HepG2 (cell line): ENCODE measurements around the gene BTBD17. TPM values are rescaled to one million over a fixed set of nuclear protein-coding genes. Genes with fewer than 3 reads are reported as not detected.

Experiments
- ATF4 ChIP-seq, 2 experiments: fragments of 450-650 bp in 1 of 2; sonication (generic) in 1 of 2; formaldehyde crosslinking; IDR thresholded peaks; 2 replicates each; pipeline versions ENCODE4 v1.5.0 to v1.8.0; 2020 to 2022; ENCODE audit warnings: mild to moderate bottlenecking in 1 of 2, missing genetic modification reagents in 1 of 2
- CEBPZ ChIP-seq: IDR thresholded peaks from 2 replicates; pipeline ENCODE4 v1.6.1; 2012; ENCODE audit warnings: low read length, improper control_type of control experiment
- CENPT ChIP-seq: sonication (generic); formaldehyde crosslinking; IDR thresholded peaks from 2 replicates; pipeline ENCODE4 v1.8.0; 2022; ENCODE audit warnings: low read depth, mild to moderate bottlenecking, moderate library complexity, missing genetic modification reagents
- CTCF ChIP-seq: sonication (generic); formaldehyde crosslinking; IDR thresholded peaks from 2 replicates; pipeline ENCODE4 v1.5.0; 2020; ENCODE audit warnings: mild to moderate bottlenecking, missing genetic modification reagents, moderate library complexity
- GPBP1L1 ChIP-seq: sonication (generic); formaldehyde crosslinking; IDR thresholded peaks from 2 replicates; pipeline ENCODE4 v1.5.0; 2020; ENCODE audit warnings: mild to moderate bottlenecking, missing genetic modification reagents
- HDAC1 ChIP-seq: sonication (generic); formaldehyde crosslinking; IDR thresholded peaks from 2 replicates; pipeline ENCODE4 v1.5.1; 2020; ENCODE audit warnings: mild to moderate bottlenecking, missing genetic modification reagents
- IKZF1 ChIP-seq: fragments of 450-650 bp; IDR thresholded peaks from 2 replicates; pipeline ENCODE4 v1.7.1; 2016
- IRX3 ChIP-seq: sonication (generic); formaldehyde crosslinking; IDR thresholded peaks from 2 replicates; pipeline ENCODE4 v1.8.1; 2023; ENCODE audit warnings: mild to moderate bottlenecking, low read depth, missing genetic modification reagents, borderline replicate concordance
- MTA1 ChIP-seq: sonication (generic); formaldehyde crosslinking; IDR thresholded peaks from 2 replicates; pipeline ENCODE4 v1.4.0; 2020; ENCODE audit warnings: missing genetic modification reagents, mild to moderate bottlenecking, borderline replicate concordance
- SP2 ChIP-seq: sonication (generic); formaldehyde crosslinking; IDR thresholded peaks from 2 replicates; pipeline ENCODE4 v1.5.1; 2020; ENCODE audit warnings: mild to moderate bottlenecking, missing genetic modification reagents
- STAT5B ChIP-seq: sonication (generic); formaldehyde crosslinking; IDR thresholded peaks from 2 replicates; pipeline ENCODE4 v1.4.0; 2020; ENCODE audit warnings: missing genetic modification reagents
- TBX2 ChIP-seq: sonication (generic); formaldehyde crosslinking; IDR thresholded peaks from 2 replicates; pipeline ENCODE4 v1.5.0; 2020; ENCODE audit warnings: missing genetic modification reagents, mild to moderate bottlenecking, borderline replicate concordance
- TRIM24 ChIP-seq: sonication (generic); formaldehyde crosslinking; IDR thresholded peaks from 2 replicates; pipeline ENCODE4 v1.8.0; 2022; ENCODE audit warnings: mild to moderate bottlenecking, missing genetic modification reagents
- ZBTB21 ChIP-seq: sonication (generic); formaldehyde crosslinking; IDR thresholded peaks from 2 replicates; pipeline ENCODE4 v1.4.0; 2020; ENCODE audit warnings: missing genetic modification reagents
- ZFP36L2 ChIP-seq: sonication (generic); formaldehyde crosslinking; IDR thresholded peaks from 2 replicates; pipeline ENCODE4 v1.4.0; 2020; ENCODE audit warnings: missing genetic modification reagents
- ZNF253 ChIP-seq: sonication (generic); formaldehyde crosslinking; IDR thresholded peaks from 2 replicates; pipeline ENCODE4 v1.8.0; 2022; ENCODE audit warnings: mild to moderate bottlenecking, missing genetic modification reagents, borderline replicate concordance
- ZNF414 ChIP-seq: sonication (generic); formaldehyde crosslinking; IDR thresholded peaks from 2 replicates; pipeline ENCODE4 v1.5.0; 2020; ENCODE audit warnings: missing genetic modification reagents
- ZNF432 ChIP-seq: sonication (generic); formaldehyde crosslinking; IDR thresholded peaks from 2 replicates; pipeline ENCODE4 v1.5.0; 2020; ENCODE audit warnings: missing genetic modification reagents, mild to moderate bottlenecking, borderline replicate concordance
- ZNF589 ChIP-seq: sonication (generic); formaldehyde crosslinking; conservative IDR thresholded peaks from 2 replicates; pipeline ENCODE4 v1.8.0; 2022; ENCODE audit warnings: mild to moderate bottlenecking, moderate library complexity, missing genetic modification reagents
- ZSCAN5A ChIP-seq: sonication (generic); formaldehyde crosslinking; IDR thresholded peaks from 2 replicates; pipeline ENCODE4 v1.8.0; 2022; ENCODE audit warnings: mild to moderate bottlenecking, missing genetic modification reagents, borderline replicate concordance
- polyA plus RNA-seq, 8 experiments: library from polyadenylated mRNA; depleted of rRNA in 3 of 8; stranded (reverse) in 7 of 8; unstranded in 1 of 8; fragments of >200 nt; fragmentation: Illumina TruSeq in 4 of 8; extraction: Trizol in 4 of 8; gene quantifications; 2 replicates each; pipeline versions ENCODE4 v1.2.1 to v1.2.3, GENCODE V29; 2011 to 2016; ENCODE audit warnings: low read depth in 4 of 8, missing spikeins in 1 of 8, mixed read lengths in 1 of 8; ENCODE audit not compliant: insufficient read depth in 1 of 8
- total RNA-seq, 5 experiments: library from RNA; depleted of rRNA; stranded (reverse); fragments of >200 nt; fragmentation: Illumina TruSeq; extraction: Trizol; gene quantifications; 2 replicates each; pipeline ENCODE4 v1.2.3, GENCODE V29; 2016; ENCODE audit warnings: low read depth in 1 of 5

Gene BTBD17
- total and polyA plus RNA-seq, 2 of the 13 experiments (the other 11 are each of a cell fraction or from before 2014, with no cell fraction given) = not detected

GRCh38 chr17:74368341-74369081 is 6.8 kb upstream of the BTBD17 start (continued):
- TF ChIP-seq CEBPZ = no peak
- no peak for TF ChIP-seq ZNF253
- no peak for TF ChIP-seq ZFP36L2 (CRISPR knock-in tag)
- TF ChIP-seq IRX3 = no peak
- no peak for TF ChIP-seq ZBTB21 (CRISPR knock-in tag)
- TF ChIP-seq CTCF (CRISPR knock-in tag) = peak; percentile 93
- no peak for TF ChIP-seq IKZF1
- TF ChIP-seq TBX2 (CRISPR knock-in tag) = no peak
- no peak for TF ChIP-seq SP2 (CRISPR knock-in tag)
- TF ChIP-seq ZNF414 (CRISPR knock-in tag) = no peak
- TF ChIP-seq MTA1 (CRISPR knock-in tag) = no peak
- TF ChIP-seq GPBP1L1 (CRISPR knock-in tag) = no peak
- no peak for TF ChIP-seq ZNF589 (CRISPR knock-in tag)
- no peak for TF ChIP-seq CENPT
- TF ChIP-seq TRIM24 (CRISPR knock-in tag) = no peak
- no peak for TF ChIP-seq ZSCAN5A
- no peak for TF ChIP-seq ATF4 (CRISPR knock-in tag; IDR thresholded peaks at IDR 0.05)
- no peak for TF ChIP-seq ZNF432
- no peak for TF ChIP-seq HDAC1 (CRISPR knock-in tag)
- TF ChIP-seq STAT5B (CRISPR knock-in tag) = no peak
